ENCODE measurements around the gene DOCK4. TPM values are rescaled to one million over a fixed set of nuclear protein-coding genes. Genes with fewer than 3 reads are reported as not detected.

The DOCK4 gene
- total RNA-seq, 4 donors from 2014 or later: 30.8 to 49.8 (median 37.2) TPM

DNA sequence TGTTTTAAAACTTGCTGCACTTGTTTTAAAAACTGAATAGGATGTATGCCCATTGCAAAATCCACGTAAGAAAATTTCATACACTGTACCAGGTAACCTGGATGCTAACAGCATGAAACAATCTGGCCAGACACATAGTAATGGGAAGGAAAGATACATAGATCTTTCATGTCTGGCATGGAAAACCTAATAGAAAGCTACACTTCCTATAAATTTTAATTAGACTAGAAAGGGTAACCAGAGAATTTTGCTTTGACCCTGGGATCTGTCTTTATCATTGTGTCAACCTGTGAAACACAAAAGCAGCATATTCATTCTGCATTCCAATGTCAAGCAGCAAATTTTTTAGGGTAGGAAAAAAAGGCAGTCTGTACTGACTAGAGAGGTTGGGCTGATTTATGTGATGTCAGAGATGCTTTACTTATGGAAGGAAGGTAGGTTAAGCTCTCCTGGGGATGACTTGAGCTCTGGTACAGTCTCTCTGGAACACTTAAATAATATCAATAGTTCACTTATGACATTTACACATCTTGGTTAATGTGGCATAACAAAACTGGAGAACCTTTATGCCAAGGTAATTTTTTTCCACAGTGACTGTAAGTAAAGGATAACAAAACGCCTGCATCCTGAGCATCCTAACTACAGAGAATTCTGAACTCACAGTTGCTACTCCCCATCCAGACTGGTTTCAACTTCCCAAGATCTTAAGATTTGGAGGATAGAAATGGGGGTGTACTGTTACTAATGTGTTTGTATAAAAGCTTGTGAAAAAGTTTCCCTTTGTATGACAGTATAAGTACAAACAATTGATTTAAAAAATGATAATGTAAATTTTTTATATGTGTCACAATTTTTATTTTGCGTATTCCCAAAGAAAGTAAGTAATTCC, 44.7 kb downstream of the DOCK4 start:
- Histone ChIP-seq H3K9me3 (no peaks in the 10 kb centered on the region), H3K27ac (peak overlapping the region in 2 of 4 donors; percentile 66 to 86), H3K4me3 (no peak overlapping the region), H3K4me1 (peaks cover 0 to 50% (median 14%) of the 10 kb centered on the region in 4 donors), H3K36me3 (no peaks in the 10 kb centered on the region), H3K27me3 (no peaks in the 10 kb centered on the region)
- DNase-seq (ENCODE audit: low spot score in 2 of 2): no peak
- no peak for TF ChIP-seq CTCF (IDR thresholded peaks at IDR 0.05)
- TF ChIP-seq POLR2A (IDR thresholded peaks at IDR 0.05): no peak
- no peak for TF ChIP-seq EP300 (IDR thresholded peaks at IDR 0.05)
- WGBS, 2 donors: 65 to 69% methylated on average over 3 of the region's 3 CpGs

DNA sequence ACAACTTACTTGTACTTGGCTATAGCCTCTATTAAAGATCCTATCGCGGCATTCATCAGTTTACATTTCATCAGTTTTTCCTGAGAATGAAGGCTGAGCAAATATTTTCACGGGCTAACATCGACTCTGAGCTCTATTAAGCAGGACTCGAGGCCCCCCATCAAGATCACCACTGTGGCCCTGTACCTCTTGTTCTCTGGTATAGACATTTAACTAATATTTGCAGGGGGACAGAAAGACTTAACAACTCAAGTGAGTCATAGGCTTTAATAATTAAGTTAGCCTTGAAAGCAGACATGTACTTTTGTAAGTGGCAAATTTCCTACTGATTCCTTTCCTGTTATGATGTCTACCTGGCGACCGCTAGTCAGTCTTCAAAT, 45.4 kb downstream of the DOCK4 start:
- H3K27me3 ChIP-seq: no peaks in the 10 kb centered on the region
- TF ChIP-seq POLR2A (IDR thresholded peaks at IDR 0.05): no peak
- no peak for TF ChIP-seq EP300 (IDR thresholded peaks at IDR 0.05)
- TF ChIP-seq CTCF (IDR thresholded peaks at IDR 0.05): no peak
- no peaks in the 10 kb centered on the region for H3K9me3 ChIP-seq
- peaks cover 0 to 50% (median 14%) of the 10 kb centered on the region in 4 donors for H3K4me1 ChIP-seq
- 66 to 67% methylated on average over 7 of the region's 7 CpGs for WGBS, 2 donors
- no peak overlapping the region for H3K4me3 ChIP-seq
- no peaks in the 10 kb centered on the region for H3K36me3 ChIP-seq
- no peak for DNase-seq (ENCODE audit: low spot score in 2 of 2)
- peak overlapping the region in 2 of 4 donors; percentile 66 to 86 for H3K27ac ChIP-seq

DNA sequence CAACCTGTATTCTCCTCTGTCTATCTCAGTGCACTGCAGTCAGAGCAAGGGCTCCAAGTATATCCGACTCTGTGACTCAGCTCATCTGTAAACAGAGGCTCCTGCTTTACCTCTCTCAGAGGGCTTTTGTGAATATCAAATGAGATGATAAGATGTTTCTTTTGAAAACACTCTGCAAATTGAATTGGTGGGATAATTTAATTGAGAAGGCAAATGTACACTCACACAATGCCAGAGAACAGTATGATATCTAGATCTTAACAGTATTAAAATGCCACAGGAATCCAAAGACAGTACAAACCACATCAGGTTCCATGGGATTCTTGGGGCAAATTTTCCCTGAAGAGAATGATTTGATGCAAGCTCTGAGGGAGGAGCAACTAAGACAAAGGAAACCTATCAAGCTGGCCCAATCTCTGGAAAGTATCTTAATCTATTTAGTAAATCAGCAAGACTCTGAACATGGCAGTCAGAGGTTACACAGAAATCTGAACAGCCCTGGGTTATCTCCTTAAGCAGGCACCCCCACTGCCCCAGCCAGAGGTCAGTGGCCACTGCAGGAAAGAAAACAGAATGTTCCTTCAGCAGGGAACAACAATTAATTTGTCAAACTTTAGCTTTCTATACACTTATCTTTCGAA, 45.9 kb downstream of the DOCK4 start:
- 59 to 60% methylated on average over 2 of the region's 2 CpGs for WGBS, 2 donors
- peaks cover 0 to 50% (median 14%) of the 10 kb centered on the region in 4 donors for H3K4me1 ChIP-seq
- H3K4me3 ChIP-seq: no peak overlapping the region
- TF ChIP-seq CTCF (IDR thresholded peaks at IDR 0.05) (no peak), POLR2A (IDR thresholded peaks at IDR 0.05) (no peak)
- DNase-seq (ENCODE audit: low spot score in 2 of 2): no peak
- no peaks in the 10 kb centered on the region for H3K9me3 ChIP-seq
- no peaks in the 10 kb centered on the region for H3K36me3 ChIP-seq
- peak overlapping the region in 3 of 4 donors; percentile 47 to 86 (median 66) for H3K27ac ChIP-seq
- no peaks in the 10 kb centered on the region for H3K27me3 ChIP-seq

GRCh38 chr7:112159351-112159750, 46.8 kb downstream of the DOCK4 start:
- Histone ChIP-seq H3K9me3 (no peaks in the 10 kb centered on the region), H3K4me3 (no peak overlapping the region), H3K36me3 (no peaks in the 10 kb centered on the region), H3K27ac (no peak overlapping the region), H3K4me1 (peaks cover 0 to 48% (median 14%) of the 10 kb centered on the region in 4 donors), H3K27me3 (no peaks in the 10 kb centered on the region)
- no peak for TF ChIP-seq POLR2A (IDR thresholded peaks at IDR 0.05)
- TF ChIP-seq CTCF (IDR thresholded peaks at IDR 0.05): no peak
- no peak for TF ChIP-seq EP300 (IDR thresholded peaks at IDR 0.05)
- no peak for DNase-seq (ENCODE audit: low spot score in 2 of 2)
- 92 to 94% methylated on average over 8 of the region's 8 CpGs for WGBS, 2 donors

GRCh38 chr7:112157072-112157471, 49.1 kb downstream of the DOCK4 start:
- H3K36me3 ChIP-seq: no peaks in the 10 kb centered on the region
- H3K4me3 ChIP-seq: no peak overlapping the region
- WGBS, 2 donors: 58 to 67% methylated on average over 4 of the region's 4 CpGs
- peaks cover 0 to 30% (median 7%) of the 10 kb centered on the region in 4 donors for H3K4me1 ChIP-seq
- H3K27me3 ChIP-seq: no peaks in the 10 kb centered on the region
- TF ChIP-seq CTCF (IDR thresholded peaks at IDR 0.05) (no peak), EP300 (IDR thresholded peaks at IDR 0.05) (no peak), POLR2A (IDR thresholded peaks at IDR 0.05) (no peak)
- H3K9me3 ChIP-seq: no peaks in the 10 kb centered on the region
- DNase-seq (ENCODE audit: low spot score in 2 of 2): no peak
- H3K27ac ChIP-seq: no peak overlapping the region
